Right atrium auricular region (tissue), 2 donors: ENCODE measurements around the gene TCEAL3. TPM values are rescaled to one million over a fixed set of nuclear protein-coding genes. Genes with fewer than 3 reads are reported as not detected.

ENCODE experiments used
- DNase-seq: peaks from one replicate; pipeline ENCODE4 v3.0.0-alpha.2; 2019; ENCODE audit warnings: low spot score
- H3K27ac ChIP-seq, 2 donors: fragments of 200-600 bp; sonication (generic); 1 replicate in 1 of 2; 2 replicates in 1 of 2; pipeline ENCODE4 v1.5.1; 2016 to 2019
- H3K27me3 ChIP-seq, 2 donors: fragments of 200-600 bp; sonication (generic); one replicate each; pipeline versions ENCODE4 v1.5.1 to v1.6.0; 2017 to 2019
- H3K36me3 ChIP-seq: fragments of 200-600 bp; sonication (generic); one replicate; pipeline ENCODE4 v1.5.1; 2016
- H3K4me1 ChIP-seq, 2 donors: fragments of 200-600 bp; sonication (generic); one replicate each; pipeline versions ENCODE4 v1.5.1 to v1.6.0; 2017 to 2019
- H3K4me3 ChIP-seq, 2 donors: fragments of 200-600 bp; sonication (generic); 1 replicate in 1 of 2; 2 replicates in 1 of 2; pipeline ENCODE4 v1.5.1; 2017 to 2019; ENCODE audit warnings: mild to moderate bottlenecking in 1 of 2, moderate library complexity in 1 of 2
- H3K9me3 ChIP-seq, 2 donors: fragments of 200-600 bp; sonication (generic); one replicate each; pipeline ENCODE4 v1.5.1; 2019
- CTCF ChIP-seq, 2 donors: fragments of 200-600 bp; sonication (generic); IDR thresholded peaks; one replicate each; pipeline ENCODE4 v1.5.1; 2019; ENCODE audit warnings: antibody characterized with exemption in 2 of 2
- total RNA-seq, 2 donors: library from RNA; depleted of rRNA; stranded (reverse); fragments of >200 nt; gene quantifications; one replicate each; pipeline ENCODE4 v1.1.0, GENCODE V29; 2016

The TCEAL3 gene
- total RNA-seq, 2 donors from 2014 or later, result 31.2 to 47.5 TPM

- H3K27ac ChIP-seq, result no peak overlapping the region
- no peak for TF ChIP-seq CTCF (IDR thresholded peaks at IDR 0.05)
- no peaks in the 10 kb centered on the region for H3K4me1 ChIP-seq
- H3K27me3 ChIP-seq, result no peaks in the 10 kb centered on the region
- no peak overlapping the region for H3K4me3 ChIP-seq
- no peak for DNase-seq
- H3K36me3 ChIP-seq, result no peaks in the 10 kb centered on the region
- no peaks in the 10 kb centered on the region for H3K9me3 ChIP-seq
Measured at GRCh38 chrX:103571121-103571520, 36.6 kb upstream of the TCEAL3 start.

- no peaks in the 10 kb centered on the region for H3K9me3 ChIP-seq
- H3K4me3 ChIP-seq, result no peak overlapping the region
- H3K36me3 ChIP-seq, result no peaks in the 10 kb centered on the region
- no peak for TF ChIP-seq CTCF (IDR thresholded peaks at IDR 0.05)
- no peaks in the 10 kb centered on the region for H3K27me3 ChIP-seq
- H3K27ac ChIP-seq, result no peak overlapping the region
- DNase-seq, result no peak
- H3K4me1 ChIP-seq, result no peaks in the 10 kb centered on the region
Measured at GRCh38 chrX:103571726-103572125, 36.0 kb upstream of the TCEAL3 start.

- Histone ChIP-seq H3K27ac (no peak overlapping the region), H3K9me3 (no peaks in the 10 kb centered on the region)
- TF ChIP-seq CTCF (IDR thresholded peaks at IDR 0.05), result no peak
Measured at GRCh38 chrX:103573202-103573601, 34.6 kb upstream of the TCEAL3 start.

GRCh38 chrX:103584596-103584995, 23.2 kb upstream of the TCEAL3 start:
- H3K27me3 ChIP-seq, result no peaks in the 10 kb centered on the region
- peaks cover 0 to 15% of the 10 kb centered on the region in 2 donors for H3K9me3 ChIP-seq
- no peaks in the 10 kb centered on the region for H3K36me3 ChIP-seq
- no peak for TF ChIP-seq CTCF (IDR thresholded peaks at IDR 0.05)
- no peak overlapping the region for H3K4me3 ChIP-seq
- H3K27ac ChIP-seq, result peak overlapping the region in 1 of 2 donors; percentile 90
- no peak for DNase-seq
- no peaks in the 10 kb centered on the region for H3K4me1 ChIP-seq

More at GRCh38 chrX:103573202-103573601, 34.6 kb upstream of the TCEAL3 start:
- DNase-seq, result no peak
- H3K4me3 ChIP-seq, result no peak overlapping the region
- no peaks in the 10 kb centered on the region for H3K27me3 ChIP-seq
- H3K36me3 ChIP-seq, result no peaks in the 10 kb centered on the region
- no peaks in the 10 kb centered on the region for H3K4me1 ChIP-seq

- peak within 1 kb of the TSS; percentile 90 for H3K27ac ChIP-seq
- no peak for TF ChIP-seq CTCF (IDR thresholded peaks at IDR 0.05)
- no peaks in the 10 kb centered on the region for H3K4me1 ChIP-seq
- H3K36me3 ChIP-seq, result no peaks in the 10 kb centered on the region
- peaks cover 0 to 15% of the 10 kb centered on the region in 2 donors for H3K9me3 ChIP-seq
- peak within 1 kb of the TSS; percentile 53 to 60 for H3K4me3 ChIP-seq
- DNase-seq, result no peak
- H3K27me3 ChIP-seq, result no peaks in the 10 kb centered on the region
Measured at GRCh38 chrX:103585411-103586313, 22.1 kb upstream of the TCEAL3 start, which contains the start of gene TCEAL4. Gene TCEAL4 (plus strand): TSS chrX:103585515. CDS start chrX:103586676, 1,161 bp downstream.
